ENCODE measurements around the gene GDF7.

GDF7 gene

GRCh38 chr2:20671036-20671735, 4.2 kb downstream of the GDF7 start:
- TF ChIP-seq USF1 (IDR thresholded peaks at IDR 0.05) (no peak), RAD21 (IDR thresholded peaks at IDR 0.05; ENCODE audit: low read depth) (no peak), TEAD4 (IDR thresholded peaks at IDR 0.05) (no peak), CEBPB (IDR thresholded peaks at IDR 0.05) (no peak)

GRCh38 chr2:20671736-20672080, 4.8 kb downstream of the GDF7 start:
- TF ChIP-seq TCF12 (IDR thresholded peaks at IDR 0.05; ENCODE audit: low read depth) (no peak), MAX (IDR thresholded peaks at IDR 0.05) (no peak), TEAD4 (IDR thresholded peaks at IDR 0.05) (no peak), ZBTB7A (IDR thresholded peaks at IDR 0.05; ENCODE audit: low read depth) (no peak), CEBPB (IDR thresholded peaks at IDR 0.05) (no peak), CREB1 (IDR thresholded peaks at IDR 0.05; ENCODE audit: low read depth) (no peak), NFIC (IDR thresholded peaks at IDR 0.05) (no peak), EGR1 (IDR thresholded peaks at IDR 0.05) (no peak), TAF1 (IDR thresholded peaks at IDR 0.05; ENCODE audit: low read depth) (no peak), FOXM1 (IDR thresholded peaks at IDR 0.05; ENCODE audit: borderline replicate concordance, low read depth) (no peak), EP300 (IDR thresholded peaks at IDR 0.05; ENCODE audit: borderline replicate concordance) (no peak), USF1 (IDR thresholded peaks at IDR 0.05) (no peak), YY1 (IDR thresholded peaks at IDR 0.05; ENCODE audit: low read depth) (no peak), REST (IDR thresholded peaks at IDR 0.05; ENCODE audit: low read depth) (no peak), RAD21 (IDR thresholded peaks at IDR 0.05; ENCODE audit: low read depth) (no peak)

- TF ChIP-seq ZBTB7A (IDR thresholded peaks at IDR 0.05; ENCODE audit: low read depth): no peak
- no peak for TF ChIP-seq REST (IDR thresholded peaks at IDR 0.05; ENCODE audit: low read depth)
- no peak for TF ChIP-seq CEBPB (IDR thresholded peaks at IDR 0.05)
- no peak for TF ChIP-seq NFIC (IDR thresholded peaks at IDR 0.05)
- TF ChIP-seq TCF12 (IDR thresholded peaks at IDR 0.05; ENCODE audit: low read depth): no peak
- no peak for TF ChIP-seq TAF1 (IDR thresholded peaks at IDR 0.05; ENCODE audit: low read depth)
- TF ChIP-seq YY1 (IDR thresholded peaks at IDR 0.05; ENCODE audit: low read depth): no peak
- TF ChIP-seq EGR1 (IDR thresholded peaks at IDR 0.05): no peak
- no peak for TF ChIP-seq MAX (IDR thresholded peaks at IDR 0.05)
- TF ChIP-seq RAD21 (IDR thresholded peaks at IDR 0.05; ENCODE audit: low read depth): no peak
- TF ChIP-seq TEAD4 (IDR thresholded peaks at IDR 0.05): no peak
- TF ChIP-seq EP300 (IDR thresholded peaks at IDR 0.05; ENCODE audit: borderline replicate concordance): no peak
- no peak for TF ChIP-seq CREB1 (IDR thresholded peaks at IDR 0.05; ENCODE audit: low read depth)
- no peak for TF ChIP-seq FOXM1 (IDR thresholded peaks at IDR 0.05; ENCODE audit: borderline replicate concordance, low read depth)
Measured at GRCh38 chr2:20672201-20672951, 5.4 kb downstream of the GDF7 start.

- TF ChIP-seq TCF12 (IDR thresholded peaks at IDR 0.05; ENCODE audit: low read depth) (no peak), CREB1 (IDR thresholded peaks at IDR 0.05; ENCODE audit: low read depth) (no peak), TEAD4 (IDR thresholded peaks at IDR 0.05) (no peak), TAF1 (IDR thresholded peaks at IDR 0.05; ENCODE audit: low read depth) (no peak), FOXM1 (IDR thresholded peaks at IDR 0.05; ENCODE audit: borderline replicate concordance, low read depth) (no peak), YY1 (IDR thresholded peaks at IDR 0.05; ENCODE audit: low read depth) (no peak), USF1 (IDR thresholded peaks at IDR 0.05) (no peak), ZBTB7A (IDR thresholded peaks at IDR 0.05; ENCODE audit: low read depth) (no peak), MAX (IDR thresholded peaks at IDR 0.05) (no peak), RAD21 (IDR thresholded peaks at IDR 0.05; ENCODE audit: low read depth) (no peak), EP300 (IDR thresholded peaks at IDR 0.05; ENCODE audit: borderline replicate concordance) (no peak), REST (IDR thresholded peaks at IDR 0.05; ENCODE audit: low read depth) (no peak), EGR1 (IDR thresholded peaks at IDR 0.05) (no peak), CEBPB (IDR thresholded peaks at IDR 0.05) (no peak), NFIC (IDR thresholded peaks at IDR 0.05) (no peak)
Measured at GRCh38 chr2:20673686-20674308, 6.9 kb downstream of the GDF7 start.

Measured in Ishikawa (cell line).